ENCODE data around the gene TLX2.

Gene TLX2

GRCh38 chr2:74499267-74499939, 14.8 kb upstream of the TLX2 start, which contains the start of gene LBX2:
TSS of gene LBX2 (minus strand) at chr2:74499603. CDS start at chr2:74499537, 66 bp downstream.
- H3K79me2 ChIP-seq (ENCODE audit: low read length), result no peaks in the 10 kb centered on the region
- H3K9me3 ChIP-seq (ENCODE audit: insufficient read depth, low read length), result no peaks in the 10 kb centered on the region
- no peak within 1 kb of the TSS for H3K27ac ChIP-seq (ENCODE audit: low read length)
- no peak for TF ChIP-seq EZH2phosphoT487 (IDR thresholded peaks at IDR 0.05; ENCODE audit: low read depth)
- no peak for TF ChIP-seq CTCF (IDR thresholded peaks at IDR 0.05; ENCODE audit: low read depth, low read length)
- H2AFZ ChIP-seq (ENCODE audit: low read depth, low read length), result no peak within 1 kb of the TSS
- no peaks in the 10 kb centered on the region for H4K20me1 ChIP-seq (ENCODE audit: insufficient read depth, low read length)
- peaks cover 4% of the 10 kb centered on the region; the same call in 1 of the 2 replicates for H3K4me1 ChIP-seq (ENCODE audit: low read length)
- no peak within 1 kb of the TSS for H3K4me3 ChIP-seq (ENCODE audit: low read length)
- H3K9ac ChIP-seq (ENCODE audit: low read length), result no peak within 1 kb of the TSS
- no peak within 1 kb of the TSS for H3K4me2 ChIP-seq (ENCODE audit: low read length)
- no peaks in the 10 kb centered on the region for H3K36me3 ChIP-seq (replicated peaks; ENCODE audit: low read depth, low read length)
- H3K27me3 ChIP-seq (ENCODE audit: low read depth, low read length), result no peaks in the 10 kb centered on the region

- H3K4me2 ChIP-seq (ENCODE audit: low read length), result no peak overlapping the region
- H3K27me3 ChIP-seq (ENCODE audit: low read depth, low read length), result no peaks in the 10 kb centered on the region
- TF ChIP-seq EZH2phosphoT487 (IDR thresholded peaks at IDR 0.05; ENCODE audit: low read depth), result no peak
- TF ChIP-seq CTCF (IDR thresholded peaks at IDR 0.05; ENCODE audit: low read depth, low read length), result no peak
- H4K20me1 ChIP-seq (ENCODE audit: insufficient read depth, low read length), result no peaks in the 10 kb centered on the region
- H3K9me3 ChIP-seq (ENCODE audit: insufficient read depth, low read length), result no peaks in the 10 kb centered on the region
- no peaks in the 10 kb centered on the region for H3K79me2 ChIP-seq (ENCODE audit: low read length)
- H2AFZ ChIP-seq (ENCODE audit: low read depth, low read length), result no peak overlapping the region
- H3K4me1 ChIP-seq (ENCODE audit: low read length), result peaks cover 4% of the 10 kb centered on the region; the same call in 1 of the 2 replicates
- peaks cover 2% of the 10 kb centered on the region for H3K36me3 ChIP-seq (replicated peaks; ENCODE audit: low read depth, low read length)
- H3K4me3 ChIP-seq (ENCODE audit: low read length), result no peak overlapping the region
- no peak overlapping the region for H3K27ac ChIP-seq (ENCODE audit: low read length)
- no peak overlapping the region for H3K9ac ChIP-seq (ENCODE audit: low read length)
Observed at GRCh38 chr2:74499940-74500577, 14.2 kb upstream of the TLX2 start.

- H3K36me3 ChIP-seq (replicated peaks; ENCODE audit: low read depth, low read length), result peaks cover 7% of the 10 kb centered on the region
- no peak overlapping the region for H3K4me3 ChIP-seq (ENCODE audit: low read length)
- no peak overlapping the region for H3K4me2 ChIP-seq (ENCODE audit: low read length)
- no peak overlapping the region for H3K9ac ChIP-seq (ENCODE audit: low read length)
- H3K79me2 ChIP-seq (ENCODE audit: low read length), result no peaks in the 10 kb centered on the region
- TF ChIP-seq EZH2phosphoT487 (IDR thresholded peaks at IDR 0.05; ENCODE audit: low read depth), result no peak
- no peaks in the 10 kb centered on the region for H3K27me3 ChIP-seq (ENCODE audit: low read depth, low read length)
- peaks cover 8% of the 10 kb centered on the region; the same call in 1 of the 2 replicates for H3K4me1 ChIP-seq (ENCODE audit: low read length)
- no peaks in the 10 kb centered on the region for H4K20me1 ChIP-seq (ENCODE audit: insufficient read depth, low read length)
- H3K9me3 ChIP-seq (ENCODE audit: insufficient read depth, low read length), result no peaks in the 10 kb centered on the region
- no peak overlapping the region for H3K27ac ChIP-seq (ENCODE audit: low read length)
- H2AFZ ChIP-seq (ENCODE audit: low read depth, low read length), result no peak overlapping the region
Observed at GRCh38 chr2:74500578-74500946, 13.7 kb upstream of the TLX2 start.

GRCh38 chr2:74501335-74502071, 12.7 kb upstream of the TLX2 start:
- Histone ChIP-seq H3K27me3 (ENCODE audit: low read depth, low read length) (no peaks in the 10 kb centered on the region), H4K20me1 (ENCODE audit: insufficient read depth, low read length) (no peaks in the 10 kb centered on the region), H3K36me3 (replicated peaks; ENCODE audit: low read depth, low read length) (peaks cover 13% of the 10 kb centered on the region), H3K4me2 (ENCODE audit: low read length) (no peak overlapping the region), H3K9ac (ENCODE audit: low read length) (no peak overlapping the region), H2AFZ (ENCODE audit: low read depth, low read length) (no peak overlapping the region), H3K9me3 (ENCODE audit: insufficient read depth, low read length) (no peaks in the 10 kb centered on the region), H3K79me2 (ENCODE audit: low read length) (peaks cover 5% of the 10 kb centered on the region), H3K4me1 (ENCODE audit: low read length) (peaks cover 14% of the 10 kb centered on the region; the same call in 1 of the 2 replicates), H3K27ac (ENCODE audit: low read length) (no peak overlapping the region), H3K4me3 (ENCODE audit: low read length) (no peak overlapping the region)
- TF ChIP-seq CTCF (IDR thresholded peaks at IDR 0.05; ENCODE audit: low read depth, low read length), result no peak
- no peak for TF ChIP-seq EZH2phosphoT487 (IDR thresholded peaks at IDR 0.05; ENCODE audit: low read depth)
